ENCODE data around the gene CFAP251. TPM values are rescaled to one million over a fixed set of nuclear protein-coding genes. Genes with fewer than 3 reads are reported as not detected.

CFAP251 gene
- total and polyA plus RNA-seq, 10 of the 15 experiments (the other 5 are each of a cell fraction or from before 2014, with no cell fraction given), result 0.10 to 0.97 (median 0.64) TPM

DNA sequence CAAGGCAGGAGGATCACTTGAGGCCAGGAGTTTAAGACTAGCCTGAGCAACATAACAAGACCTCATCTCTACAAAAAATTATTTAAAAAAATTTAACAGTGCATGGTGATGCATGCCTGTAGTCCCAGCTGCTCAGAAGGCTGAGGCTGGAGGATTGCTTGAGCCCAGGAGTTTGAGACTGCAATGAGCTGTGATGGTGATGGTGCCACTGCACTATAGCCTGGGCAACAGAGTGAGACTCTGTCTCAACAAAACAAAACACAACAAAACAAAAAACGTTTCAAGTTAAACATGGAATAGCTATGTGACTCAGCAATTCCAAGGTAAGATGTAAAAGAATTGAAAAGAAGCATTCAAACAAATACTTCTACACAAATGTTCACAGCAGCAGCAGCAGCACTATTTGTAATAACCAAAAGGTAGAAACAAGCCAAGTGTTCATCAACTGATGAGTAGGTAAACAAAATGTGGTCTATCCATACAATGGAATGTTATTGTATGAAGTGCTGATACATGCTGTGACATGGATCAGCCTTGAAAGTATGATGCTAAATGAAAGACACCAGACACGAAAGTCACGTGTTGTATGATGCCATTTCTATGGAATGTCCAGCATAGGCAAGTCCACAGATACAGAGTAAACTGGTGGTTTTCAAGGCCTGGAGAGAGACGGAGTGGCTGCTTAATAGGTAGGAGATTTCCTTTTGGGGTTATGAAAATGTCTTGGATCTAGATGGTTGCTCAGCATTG, 31.4 kb downstream of the CFAP251 start:
- ChIA-PET SMC1A (ENCODE audit: uncharacterized antibody, unreplicated experiment) (no interaction called here), RAD21 (ENCODE audit: unreplicated experiment) (no interaction called here), POLR2A (no interaction called here), CTCF (no interaction called here)
- WGBS (ENCODE audit: insufficient coverage, insufficient replicate concordance, low lambda C conversion rate, missing lambda C conversion rate), result 51% methylated on average over 4 of the region's 4 CpGs
- no peaks in the 10 kb centered on the region for H3K79me2 ChIP-seq (ENCODE audit: control insufficient read depth, insufficient read depth, low read length)
- H3K4me3 ChIP-seq, result no peak overlapping the region
- no peak overlapping the region for H3K4me2 ChIP-seq (ENCODE audit: control insufficient read depth, insufficient read depth)
- no peak overlapping the region for H3K27ac ChIP-seq (ENCODE audit: control insufficient read depth, insufficient read depth)
- in situ Hi-C loops (cut with MboI) (no loop called here), intact Hi-C loops (cut with micrococcal nuclease; ENCODE audit: unreplicated experiment) (no loop called here)
- no peaks in the 10 kb centered on the region for H3K27me3 ChIP-seq (replicated peaks in 1 of 2; ENCODE audit: control insufficient read depth in 2 of 2, insufficient read depth in 2 of 2, low read length in 1 of 2)
- H3K9ac ChIP-seq (ENCODE audit: control insufficient read depth, insufficient read depth, low read length), result no peak overlapping the region
- no peak overlapping the region for H2AFZ ChIP-seq (ENCODE audit: control insufficient read depth, low read depth, low read length)
- H4K20me1 ChIP-seq (ENCODE audit: control insufficient read depth, insufficient read depth), result no peaks in the 10 kb centered on the region
- DNase-seq (ENCODE audit: low read depth, low spot score) (no peak), ATAC-seq (no peak), FAIRE-seq (no peak)
- no peaks in the 10 kb centered on the region; the same call in 2 of the 3 replicates for H3K9me3 ChIP-seq (replicated peaks; ENCODE audit: control insufficient read depth, insufficient read depth, low read length)
- no peaks in the 10 kb centered on the region for H3K36me3 ChIP-seq (ENCODE audit: control insufficient read depth in 2 of 2, insufficient read depth in 2 of 2, low read length in 1 of 2)
- BruUV-seq (replicated peaks), result no TSS peak
- TF ChIP-seq ZNF207 (IDR thresholded peaks at IDR 0.05; ENCODE audit: borderline replicate concordance) (no peak), CHD2 (IDR thresholded peaks at IDR 0.05; ENCODE audit: borderline replicate concordance, low read depth, low read length) (no peak), MYC (IDR thresholded peaks at IDR 0.05; ENCODE audit: insufficient read depth, insufficient read length, insufficient replicate concordance, low read length, severe bottlenecking) (no peak), POLR2AphosphoS2 (IDR thresholded peaks at IDR 0.05; ENCODE audit: low read depth, low read length) (no peak), KDM1A (IDR thresholded peaks at IDR 0.05; ENCODE audit: borderline replicate concordance) (no peak), GABPA (IDR thresholded peaks at IDR 0.05; ENCODE audit: low read depth) (no peak), SMARCA5 (IDR thresholded peaks at IDR 0.05) (no peak), ZBED1 (IDR thresholded peaks at IDR 0.05; ENCODE audit: borderline replicate concordance) (no peak), PAX8 (IDR thresholded peaks at IDR 0.05) (no peak), SMC3 (IDR thresholded peaks at IDR 0.05; ENCODE audit: borderline replicate concordance, low read length) (no peak), STAT3 (IDR thresholded peaks at IDR 0.05; ENCODE audit: low read depth, low read length) (no peak), SIX5 (IDR thresholded peaks at IDR 0.05; ENCODE audit: low read depth, low read length, severe bottlenecking) (no peak), SUZ12 (IDR thresholded peaks at IDR 0.05; ENCODE audit: unreplicated experiment) (no peak), USF1 (IDR thresholded peaks at IDR 0.05; ENCODE audit: borderline replicate concordance, extremely low read length, insufficient read depth, low read depth, low read length) (no peak), ASH2L (IDR thresholded peaks at IDR 0.05; ENCODE audit: borderline replicate concordance, low read depth) (no peak)
- TF ChIP-seq, protein P1, sequence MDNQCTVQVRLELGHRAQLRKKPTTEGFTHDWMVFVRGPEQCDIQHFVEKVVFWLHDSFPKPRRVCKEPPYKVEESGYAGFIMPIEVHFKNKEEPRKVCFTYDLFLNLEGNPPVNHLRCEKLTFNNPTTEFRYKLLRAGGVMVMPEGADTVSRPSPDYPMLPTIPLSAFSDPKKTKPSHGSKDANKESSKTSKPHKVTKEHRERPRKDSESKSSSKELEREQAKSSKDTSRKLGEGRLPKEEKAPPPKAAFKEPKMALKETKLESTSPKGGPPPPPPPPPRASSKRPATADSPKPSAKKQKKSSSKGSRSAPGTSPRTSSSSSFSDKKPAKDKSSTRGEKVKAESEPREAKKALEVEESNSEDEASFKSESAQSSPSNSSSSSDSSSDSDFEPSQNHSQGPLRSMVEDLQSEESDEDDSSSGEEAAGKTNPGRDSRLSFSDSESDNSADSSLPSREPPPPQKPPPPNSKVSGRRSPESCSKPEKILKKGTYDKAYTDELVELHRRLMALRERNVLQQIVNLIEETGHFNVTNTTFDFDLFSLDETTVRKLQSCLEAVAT (IDR thresholded peaks at IDR 0.05), result no peak
- TF ChIP-seq, protein P2, sequence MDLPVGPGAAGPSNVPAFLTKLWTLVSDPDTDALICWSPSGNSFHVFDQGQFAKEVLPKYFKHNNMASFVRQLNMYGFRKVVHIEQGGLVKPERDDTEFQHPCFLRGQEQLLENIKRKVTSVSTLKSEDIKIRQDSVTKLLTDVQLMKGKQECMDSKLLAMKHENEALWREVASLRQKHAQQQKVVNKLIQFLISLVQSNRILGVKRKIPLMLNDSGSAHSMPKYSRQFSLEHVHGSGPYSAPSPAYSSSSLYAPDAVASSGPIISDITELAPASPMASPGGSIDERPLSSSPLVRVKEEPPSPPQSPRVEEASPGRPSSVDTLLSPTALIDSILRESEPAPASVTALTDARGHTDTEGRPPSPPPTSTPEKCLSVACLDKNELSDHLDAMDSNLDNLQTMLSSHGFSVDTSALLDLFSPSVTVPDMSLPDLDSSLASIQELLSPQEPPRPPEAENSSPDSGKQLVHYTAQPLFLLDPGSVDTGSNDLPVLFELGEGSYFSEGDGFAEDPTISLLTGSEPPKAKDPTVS (IDR thresholded peaks at IDR 0.05; ENCODE audit: low read depth, low read length), result no peak
- H3K4me1 ChIP-seq (ENCODE audit: control insufficient read depth, insufficient read depth, low read length), result no peaks in the 10 kb centered on the region

Data from GM12878 (cell line).